Neural progenitor cell (in vitro differentiated cells): ENCODE results near the gene KDM7A.

Source experiments
- EZH2 ChIP-seq: fragments of 200-600 bp; sonication (generic); IDR thresholded peaks from 2 replicates; pipeline ENCODE4 v1.6.1; 2017; ENCODE audit warnings: antibody characterized with exemption, mild to moderate bottlenecking, moderate library complexity
- EZH2phosphoT487 ChIP-seq: fragments of 200-600 bp; sonication (generic); IDR thresholded peaks from 2 replicates; pipeline ENCODE4 v1.6.1; 2017; ENCODE audit warnings: antibody characterized with exemption
- TF ChIP-seq, protein P1 (sequence below): fragments of 200-600 bp; sonication (generic); IDR thresholded peaks from 2 replicates; pipeline ENCODE4 v1.5.1; 2017; ENCODE audit warnings: antibody characterized with exemption, mild to moderate bottlenecking

DNA sequence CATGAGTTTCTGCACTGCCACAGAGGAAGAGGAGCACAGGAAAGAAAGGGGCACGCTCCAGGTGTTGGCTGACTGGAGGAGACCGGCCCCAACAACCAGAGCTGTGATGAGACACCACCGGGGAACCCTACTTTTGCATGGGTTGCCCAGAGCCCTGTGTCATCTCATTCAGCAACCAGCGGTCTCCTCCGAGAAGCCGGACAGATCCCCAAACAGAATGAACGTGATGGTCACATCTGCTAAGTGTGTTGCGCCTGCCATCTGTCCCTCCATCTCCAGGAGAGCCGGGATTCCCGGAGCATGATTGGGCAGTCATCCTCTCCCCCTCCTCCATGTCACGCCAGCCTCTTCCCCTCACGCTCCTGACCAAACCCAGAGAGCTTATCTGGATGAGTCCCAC, 136.9 kb downstream of the KDM7A start:
- TF ChIP-seq EZH2phosphoT487 (no peak), EZH2 (no peak)
- TF ChIP-seq, protein P1, sequence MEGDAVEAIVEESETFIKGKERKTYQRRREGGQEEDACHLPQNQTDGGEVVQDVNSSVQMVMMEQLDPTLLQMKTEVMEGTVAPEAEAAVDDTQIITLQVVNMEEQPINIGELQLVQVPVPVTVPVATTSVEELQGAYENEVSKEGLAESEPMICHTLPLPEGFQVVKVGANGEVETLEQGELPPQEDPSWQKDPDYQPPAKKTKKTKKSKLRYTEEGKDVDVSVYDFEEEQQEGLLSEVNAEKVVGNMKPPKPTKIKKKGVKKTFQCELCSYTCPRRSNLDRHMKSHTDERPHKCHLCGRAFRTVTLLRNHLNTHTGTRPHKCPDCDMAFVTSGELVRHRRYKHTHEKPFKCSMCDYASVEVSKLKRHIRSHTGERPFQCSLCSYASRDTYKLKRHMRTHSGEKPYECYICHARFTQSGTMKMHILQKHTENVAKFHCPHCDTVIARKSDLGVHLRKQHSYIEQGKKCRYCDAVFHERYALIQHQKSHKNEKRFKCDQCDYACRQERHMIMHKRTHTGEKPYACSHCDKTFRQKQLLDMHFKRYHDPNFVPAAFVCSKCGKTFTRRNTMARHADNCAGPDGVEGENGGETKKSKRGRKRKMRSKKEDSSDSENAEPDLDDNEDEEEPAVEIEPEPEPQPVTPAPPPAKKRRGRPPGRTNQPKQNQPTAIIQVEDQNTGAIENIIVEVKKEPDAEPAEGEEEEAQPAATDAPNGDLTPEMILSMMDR: no peak
